Trophoblast cell (in vitro differentiated cells and primary cell): ENCODE data around the gene TPK1.

ENCODE experiments used
- DNase-seq, 2 donors: peaks; one replicate each; pipeline ENCODE4 v3.0.0-alpha.2; 2016
- H2AFZ ChIP-seq: 2 replicates; pipeline ENCODE4 v1.6.1; 2013; ENCODE audit warnings: low read length, moderate library complexity, mild to moderate bottlenecking; ENCODE audit not compliant: insufficient read depth, poor library complexity
- H2AK5ac ChIP-seq: 2 replicates; pipeline ENCODE4 v1.6.1; 2013; ENCODE audit warnings: mild to moderate bottlenecking, low read length
- H2BK120ac ChIP-seq: 2 replicates; pipeline ENCODE4 v1.6.1; 2013; ENCODE audit warnings: low read length, mild to moderate bottlenecking, moderate library complexity; ENCODE audit not compliant: insufficient read depth, poor library complexity
- H2BK12ac ChIP-seq: 2 replicates; pipeline ENCODE4 v1.6.1; 2013; ENCODE audit warnings: mild to moderate bottlenecking, low read length, moderate library complexity
- H2BK5ac ChIP-seq: 2 replicates; pipeline ENCODE4 v1.6.1; 2013; ENCODE audit warnings: low read length, low read depth, moderate library complexity, mild to moderate bottlenecking; ENCODE audit not compliant: poor library complexity
- H3K14ac ChIP-seq: 2 replicates; pipeline ENCODE4 v1.6.1; 2013; ENCODE audit warnings: mild to moderate bottlenecking, low read length
- H3K18ac ChIP-seq: 2 replicates; pipeline ENCODE4 v1.6.1; 2013; ENCODE audit warnings: mild to moderate bottlenecking, low read length
- H3K23ac ChIP-seq: 2 replicates; pipeline ENCODE4 v1.6.1; 2013; ENCODE audit warnings: low read length
- H3K27ac ChIP-seq: 2 replicates; pipeline ENCODE4 v1.5.1; 2013; ENCODE audit warnings: low read depth, mild to moderate bottlenecking, inconsistent platforms, low read length, moderate library complexity
- H3K27me3 ChIP-seq: 2 replicates; pipeline ENCODE4 v1.6.1; 2013; ENCODE audit warnings: inconsistent platforms, mild to moderate bottlenecking, low read length, moderate library complexity; ENCODE audit not compliant: insufficient read depth
- H3K36me3 ChIP-seq, 2 experiments: 1 replicate in 1 of 2; 2 replicates in 1 of 2; pipeline ENCODE4 v1.6.1; 2013; ENCODE audit warnings: low read length in 2 of 2, mild to moderate bottlenecking in 2 of 2, moderate library complexity in 1 of 2; ENCODE audit not compliant: insufficient read depth in 2 of 2, control insufficient read depth in 1 of 2
- H3K4ac ChIP-seq: 2 replicates; pipeline ENCODE4 v1.6.1; 2013; ENCODE audit warnings: low read depth, mild to moderate bottlenecking, low read length, moderate library complexity
- H3K4me1 ChIP-seq, 2 experiments: 1 replicate in 1 of 2; 2 replicates in 1 of 2; pipeline ENCODE4 v1.6.1; 2013; ENCODE audit warnings: low read length in 2 of 2, mild to moderate bottlenecking in 2 of 2, moderate library complexity in 1 of 2; ENCODE audit not compliant: insufficient read depth in 2 of 2, control insufficient read depth in 1 of 2
- H3K4me2 ChIP-seq: 2 replicates; pipeline ENCODE4 v1.6.1; 2013; ENCODE audit warnings: inconsistent platforms, mild to moderate bottlenecking, low read length, moderate library complexity
- H3K4me3 ChIP-seq: 2 replicates; pipeline ENCODE4 v1.5.1; 2013; ENCODE audit warnings: mild to moderate bottlenecking, low read depth, low read length, inconsistent platforms
- H3K79me1 ChIP-seq: one replicate; pipeline ENCODE4 v1.6.1; 2013; ENCODE audit warnings: low read length
- H3K79me2 ChIP-seq: 2 replicates; pipeline ENCODE4 v1.6.1; 2013; ENCODE audit warnings: low read length, mild to moderate bottlenecking; ENCODE audit not compliant: control insufficient read depth, insufficient read depth, poor library complexity
- H3K9ac ChIP-seq: 2 replicates; pipeline ENCODE4 v1.6.1; 2013; ENCODE audit warnings: mild to moderate bottlenecking, low read length
- H3K9me3 ChIP-seq: 2 replicates; pipeline ENCODE4 v1.6.1; 2013; ENCODE audit warnings: low read depth, mild to moderate bottlenecking, control low read depth, inconsistent platforms, low read length; ENCODE audit not compliant: insufficient read depth
- H4K12ac ChIP-seq: 2 replicates; pipeline ENCODE4 v1.6.1; 2013; ENCODE audit warnings: low read depth, mild to moderate bottlenecking, low read length, moderate library complexity
- H4K8ac ChIP-seq: 2 replicates; pipeline ENCODE4 v1.6.1; 2013; ENCODE audit warnings: low read depth, mild to moderate bottlenecking, low read length, moderate library complexity
- H4K91ac ChIP-seq: one replicate; pipeline ENCODE4 v1.6.1; 2013; ENCODE audit warnings: low read depth, mild to moderate bottlenecking, low read length, moderate library complexity
- WGBS: extraction: QIAGEN DNeasy Blood & Tissue Kit; methylation state at CpG from one replicate; pipeline ENCODE4 v1.1.7; 2013; ENCODE audit warnings: missing lambda C conversion rate; ENCODE audit not compliant: insufficient read length, insufficient coverage; ENCODE audit errors: extremely low coverage; 5-methylcytosine and 5-hydroxymethylcytosine counted together

TPK1 gene

DNA sequence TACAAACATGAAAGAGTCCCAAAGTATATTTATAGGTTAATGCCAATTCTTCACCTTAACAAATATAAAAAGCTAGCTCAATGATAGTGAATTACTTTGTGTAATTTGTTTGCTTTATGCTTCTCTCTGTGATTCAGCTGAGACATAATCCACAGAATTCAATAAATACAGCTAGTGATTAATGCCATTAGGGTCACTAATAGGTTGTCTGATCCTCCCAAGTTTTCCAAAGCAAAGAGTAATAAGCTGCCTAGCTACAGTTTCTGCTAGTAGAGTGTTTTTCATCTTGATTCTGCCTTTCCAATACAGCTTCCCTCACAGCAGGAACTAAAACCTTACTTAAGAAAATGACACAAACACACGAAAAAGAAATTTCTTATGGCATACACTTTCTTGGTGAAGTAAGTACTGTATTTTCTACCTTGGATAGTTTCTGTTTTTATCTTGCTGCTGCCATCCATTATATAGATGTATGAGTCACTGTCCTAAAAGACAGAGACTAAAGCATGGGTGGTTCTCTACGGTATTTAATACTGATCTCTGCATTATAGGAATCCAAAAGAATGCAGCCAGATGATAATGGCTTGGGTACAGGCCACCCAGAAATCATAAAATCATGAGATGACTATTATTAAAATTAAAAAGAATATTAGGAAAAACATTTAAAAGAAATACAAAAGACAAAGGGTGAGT lies 170.0 kb downstream of the TPK1 start:
- DNase-seq: no peak
- Histone ChIP-seq H3K9ac (no peak overlapping the region), H3K79me1 (no peaks in the 10 kb centered on the region), H3K23ac (no peak overlapping the region), H4K12ac (no peak overlapping the region), H3K4ac (no peak overlapping the region), H3K27ac (no peak overlapping the region), H4K91ac (no peak overlapping the region), H2AK5ac (no peak overlapping the region), H3K14ac (no peak overlapping the region), H3K18ac (no peak overlapping the region), H3K4me1 (no peaks in the 10 kb centered on the region), H3K4me2 (no peak overlapping the region), H2BK5ac (no peak overlapping the region), H3K79me2 (no peaks in the 10 kb centered on the region), H2AFZ (no peak overlapping the region), H3K9me3 (no peaks in the 10 kb centered on the region), H3K4me3 (no peak overlapping the region), H2BK12ac (no peak overlapping the region), H2BK120ac (no peak overlapping the region), H4K8ac (no peak overlapping the region), H3K27me3 (no peaks in the 10 kb centered on the region), H3K36me3 (no peaks in the 10 kb centered on the region)
- whole genome bisulfite sequencing: no CpG with 5 or more reads among the region's 2 CpGs

DNA sequence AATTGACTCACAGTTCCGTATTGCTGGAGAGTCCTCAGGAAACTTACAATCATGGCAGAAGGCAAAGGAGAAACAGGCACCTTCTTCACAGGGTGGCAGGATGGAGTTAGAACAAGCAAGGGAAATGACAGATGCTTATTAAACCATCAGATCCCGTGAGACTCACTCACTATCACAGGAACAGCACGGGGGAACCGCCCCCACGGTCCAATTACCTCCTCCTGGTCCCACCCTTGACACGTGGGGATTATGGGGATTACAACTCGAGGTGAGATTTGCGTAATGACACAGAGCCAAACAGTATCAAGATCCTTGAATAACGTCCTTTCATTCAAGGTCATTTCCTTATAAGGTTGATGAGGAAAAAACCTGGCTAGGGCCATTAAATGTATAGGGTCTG lies 176.6 kb downstream of the TPK1 start:
- Histone ChIP-seq H4K91ac (no peak overlapping the region), H4K12ac (no peak overlapping the region), H3K4me1 (no peaks in the 10 kb centered on the region), H2BK120ac (no peak overlapping the region), H3K27me3 (no peaks in the 10 kb centered on the region), H2AK5ac (no peak overlapping the region), H3K36me3 (no peaks in the 10 kb centered on the region), H3K4me3 (no peak overlapping the region), H2BK12ac (no peak overlapping the region), H3K14ac (no peak overlapping the region), H3K9me3 (no peaks in the 10 kb centered on the region), H2AFZ (no peak overlapping the region), H3K79me2 (no peaks in the 10 kb centered on the region), H3K9ac (no peak overlapping the region), H3K79me1 (no peaks in the 10 kb centered on the region), H3K4ac (no peak overlapping the region), H3K23ac (no peak overlapping the region), H3K4me2 (no peak overlapping the region), H2BK5ac (no peak overlapping the region), H4K8ac (no peak overlapping the region), H3K27ac (no peak overlapping the region), H3K18ac (no peak overlapping the region)
- WGBS: no CpG with 5 or more reads among the region's 9 CpGs
- DNase-seq: no peak

DNA sequence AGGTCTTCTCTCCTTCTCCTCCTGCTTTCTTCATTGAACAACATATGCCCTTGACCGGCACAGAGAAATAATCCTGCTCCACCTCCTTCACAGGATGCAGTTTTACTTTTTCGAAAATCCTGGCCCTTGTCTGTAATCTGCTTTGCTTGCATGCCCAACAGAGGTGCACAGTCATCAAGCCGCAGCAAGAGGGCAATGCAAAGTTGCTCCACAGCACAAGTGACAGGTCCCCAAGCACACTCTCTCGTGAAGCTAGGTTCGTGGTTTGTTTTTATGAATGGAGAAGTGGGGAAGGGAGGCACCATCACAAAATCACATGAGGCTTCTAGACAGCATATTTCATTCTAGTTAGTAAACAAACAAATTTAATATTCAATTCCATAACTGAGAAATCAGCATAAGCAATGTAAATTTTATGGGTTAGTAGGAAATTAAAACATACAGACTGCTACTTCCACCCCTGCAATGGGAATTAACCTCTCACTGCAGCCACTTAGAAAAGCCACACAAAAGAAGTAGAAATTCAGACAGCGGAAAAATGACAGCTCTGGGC lies 178.8 kb downstream of the TPK1 start:
- H2BK120ac ChIP-seq: no peak overlapping the region
- no peak overlapping the region for H3K9ac ChIP-seq
- H3K4me2 ChIP-seq: no peak overlapping the region
- H2BK12ac ChIP-seq: no peak overlapping the region
- no peaks in the 10 kb centered on the region for H3K79me1 ChIP-seq
- no peaks in the 10 kb centered on the region for H3K4me1 ChIP-seq
- no peak overlapping the region for H3K23ac ChIP-seq
- H2BK5ac ChIP-seq: no peak overlapping the region
- no peaks in the 10 kb centered on the region for H3K27me3 ChIP-seq
- no peak overlapping the region for H3K27ac ChIP-seq
- no peak overlapping the region for H3K14ac ChIP-seq
- no peak overlapping the region for H3K4ac ChIP-seq
- DNase-seq: no peak
- no peak overlapping the region for H2AK5ac ChIP-seq
- no peaks in the 10 kb centered on the region for H3K36me3 ChIP-seq
- H4K91ac ChIP-seq: no peak overlapping the region
- no peak overlapping the region for H3K4me3 ChIP-seq
- H2AFZ ChIP-seq: no peak overlapping the region
- no peak overlapping the region for H4K8ac ChIP-seq
- H4K12ac ChIP-seq: no peak overlapping the region
- H3K18ac ChIP-seq: no peak overlapping the region
- H3K9me3 ChIP-seq: no peaks in the 10 kb centered on the region
- WGBS: no CpG with 5 or more reads among the region's 6 CpGs
- H3K79me2 ChIP-seq: no peaks in the 10 kb centered on the region

DNA sequence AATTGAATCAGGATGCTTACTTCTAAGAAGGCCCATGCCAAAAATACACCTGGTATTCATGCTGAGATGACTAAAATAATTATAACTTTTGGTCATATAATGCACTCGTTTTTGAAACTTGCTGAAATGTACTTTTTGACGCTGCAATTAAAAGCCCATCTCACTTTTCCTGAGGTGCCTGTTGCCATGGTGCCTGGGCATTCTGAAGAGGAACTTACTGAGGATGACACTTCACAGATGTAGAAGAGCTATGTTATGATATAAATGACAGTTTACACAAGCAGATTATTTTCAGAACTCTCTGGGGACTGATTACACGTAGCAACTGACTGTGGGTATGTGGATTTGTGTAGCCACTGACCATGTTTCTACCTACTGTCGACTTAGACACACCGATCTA lies 182.4 kb downstream of the TPK1 start:
- Histone ChIP-seq H3K27ac (no peak overlapping the region), H2AK5ac (no peak overlapping the region), H3K4me2 (no peak overlapping the region), H3K9me3 (peaks cover 7% of the 10 kb centered on the region), H4K8ac (no peak overlapping the region), H2BK120ac (no peak overlapping the region), H4K91ac (no peak overlapping the region), H2AFZ (no peak overlapping the region), H2BK5ac (no peak overlapping the region), H3K4me1 (no peaks in the 10 kb centered on the region), H3K9ac (no peak overlapping the region), H2BK12ac (no peak overlapping the region), H3K79me2 (no peaks in the 10 kb centered on the region), H3K14ac (no peak overlapping the region), H4K12ac (no peak overlapping the region), H3K27me3 (no peaks in the 10 kb centered on the region), H3K23ac (no peak overlapping the region), H3K18ac (no peak overlapping the region), H3K36me3 (no peaks in the 10 kb centered on the region), H3K4ac (no peak overlapping the region), H3K4me3 (no peak overlapping the region), H3K79me1 (no peaks in the 10 kb centered on the region)
- no CpG with 5 or more reads among the region's 5 CpGs for WGBS
- DNase-seq: no peak
